DOHH2 (cell line): ENCODE measurements around the gene PXN.
"Not testable (repeated sequence)": the region's sequence is repeated elsewhere in the genome, so short reads cannot be mapped to it uniquely, and the experiment has no call there.

Experiments
- H3F3A ChIP-seq: fragments of 200-600 bp; sonication (generic), shearing (Covaris generic); 2 replicates; pipeline ENCODE4 v1.6.0; 2016; ENCODE audit warnings: antibody characterized with exemption, mild to moderate bottlenecking; ENCODE audit not compliant: control insufficient read depth, insufficient read depth
- H3K27ac ChIP-seq: fragments of 200-600 bp; sonication (generic); 2 replicates; pipeline ENCODE4 v1.5.1; 2014; ENCODE audit warnings: low read depth, mild to moderate bottlenecking, low read length, moderate library complexity
- H3K27me3 ChIP-seq: fragments of 200-600 bp; sonication (generic); 2 replicates; pipeline ENCODE4 v1.6.1; 2014; ENCODE audit warnings: mild to moderate bottlenecking, low read length, mixed read lengths; ENCODE audit not compliant: control insufficient read depth
- H3K36me3 ChIP-seq: fragments of 200-600 bp; sonication (generic); 2 replicates; pipeline ENCODE4 v1.6.1; 2014; ENCODE audit warnings: mild to moderate bottlenecking, low read length, moderate library complexity, mixed read lengths; ENCODE audit not compliant: control insufficient read depth
- H3K4me1 ChIP-seq: fragments of 200-600 bp; sonication (generic); 2 replicates; pipeline ENCODE4 v1.6.1; 2014; ENCODE audit warnings: mild to moderate bottlenecking, low read length, mixed read lengths; ENCODE audit not compliant: control insufficient read depth
- H3K4me2 ChIP-seq: fragments of 200-600 bp; sonication (generic); 2 replicates; pipeline ENCODE4 v1.6.0; 2014; ENCODE audit warnings: mild to moderate bottlenecking, low read length, moderate library complexity
- H3K4me3 ChIP-seq: fragments of 200-600 bp; sonication (generic); 2 replicates; pipeline ENCODE4 v1.5.1; 2014; ENCODE audit warnings: mild to moderate bottlenecking, low read length, mixed read lengths
- H3K79me2 ChIP-seq: fragments of 200-600 bp; sonication (generic); 2 replicates; pipeline ENCODE4 v1.6.1; 2014; ENCODE audit warnings: mild to moderate bottlenecking, low read length, mixed read lengths; ENCODE audit not compliant: control insufficient read depth
- H3K9me2 ChIP-seq: fragments of 200-600 bp; sonication (generic); replicated peaks from 2 replicates; pipeline ENCODE4 v1.6.1; 2014; ENCODE audit warnings: mild to moderate bottlenecking, low read length, mixed read lengths; ENCODE audit not compliant: control insufficient read depth
- H3K9me3 ChIP-seq: fragments of 200-600 bp; sonication (generic); 2 replicates; pipeline ENCODE4 v1.6.1; 2014; ENCODE audit warnings: antibody characterized with exemption, low read length, mixed read lengths; ENCODE audit not compliant: control insufficient read depth, insufficient read depth
- H4K20me1 ChIP-seq: fragments of 200-600 bp; sonication (generic); 2 replicates; pipeline ENCODE4 v1.6.0; 2014; ENCODE audit warnings: low read depth, mild to moderate bottlenecking, antibody characterized with exemption, low read length, moderate library complexity; ENCODE audit not compliant: control insufficient read depth, insufficient read depth
- EZH2phosphoT487 ChIP-seq: fragments of 200-600 bp; sonication (generic); IDR thresholded peaks from 2 replicates; pipeline ENCODE4 v1.6.1; 2017; ENCODE audit warnings: borderline replicate concordance, mild to moderate bottlenecking, antibody characterized with exemption, low read length, moderate library complexity, mixed read lengths
- TF ChIP-seq, protein P1 (sequence below): fragments of 200-600 bp; sonication (generic); IDR thresholded peaks from one replicate; pipeline ENCODE4 v1.5.1; 2014; ENCODE audit warnings: antibody characterized with exemption, mild to moderate bottlenecking, low read depth, low read length; ENCODE audit not compliant: poor library complexity, severe bottlenecking

Gene PXN

DNA sequence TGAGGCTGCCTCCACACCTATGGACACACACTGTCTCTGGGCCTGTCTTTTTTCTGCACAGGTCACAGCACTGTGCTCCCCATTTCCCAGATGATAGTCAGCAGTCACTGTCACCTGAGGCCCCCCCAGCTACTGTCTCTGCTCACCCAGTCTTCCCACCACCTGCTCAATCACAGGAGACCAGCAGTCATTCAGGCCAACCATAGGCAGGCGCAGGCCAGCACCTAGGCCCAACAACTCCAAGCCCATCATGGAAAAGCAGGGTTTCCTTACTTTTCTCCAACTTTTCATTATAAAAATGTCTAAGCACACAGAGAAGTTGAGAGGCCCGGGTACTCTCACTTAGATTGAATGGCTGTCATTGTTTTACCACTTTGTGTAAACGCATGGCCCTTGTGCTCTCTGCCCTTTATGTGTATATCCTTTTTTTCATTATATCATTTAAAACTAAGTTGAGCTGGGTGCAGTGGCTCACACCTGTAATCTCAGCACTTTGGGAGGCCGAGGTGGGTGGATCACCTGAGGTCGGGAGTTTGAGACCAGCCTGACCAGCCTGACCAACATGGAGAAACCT, 7.1 kb downstream of the PXN start:
- H3K9me2 ChIP-seq: no peaks in the 10 kb centered on the region
- 0 out of 2 replicates have a peak, but pooled peaks cover 3% of the 10 kb centered on the region for H3F3A ChIP-seq
- H3K4me2 ChIP-seq: no peak overlapping the region
- no peaks in the 10 kb centered on the region for H3K9me3 ChIP-seq
- no peaks in the 10 kb centered on the region for H3K79me2 ChIP-seq
- no peak overlapping the region for H3K27ac ChIP-seq
- no peaks in the 10 kb centered on the region for H3K36me3 ChIP-seq
- no peaks in the 10 kb centered on the region for H3K4me1 ChIP-seq
- H3K27me3 ChIP-seq: peaks cover 19% of the 10 kb centered on the region
- H3K4me3 ChIP-seq: no peak overlapping the region
- TF ChIP-seq EZH2phosphoT487: no peak
- TF ChIP-seq, protein P1, sequence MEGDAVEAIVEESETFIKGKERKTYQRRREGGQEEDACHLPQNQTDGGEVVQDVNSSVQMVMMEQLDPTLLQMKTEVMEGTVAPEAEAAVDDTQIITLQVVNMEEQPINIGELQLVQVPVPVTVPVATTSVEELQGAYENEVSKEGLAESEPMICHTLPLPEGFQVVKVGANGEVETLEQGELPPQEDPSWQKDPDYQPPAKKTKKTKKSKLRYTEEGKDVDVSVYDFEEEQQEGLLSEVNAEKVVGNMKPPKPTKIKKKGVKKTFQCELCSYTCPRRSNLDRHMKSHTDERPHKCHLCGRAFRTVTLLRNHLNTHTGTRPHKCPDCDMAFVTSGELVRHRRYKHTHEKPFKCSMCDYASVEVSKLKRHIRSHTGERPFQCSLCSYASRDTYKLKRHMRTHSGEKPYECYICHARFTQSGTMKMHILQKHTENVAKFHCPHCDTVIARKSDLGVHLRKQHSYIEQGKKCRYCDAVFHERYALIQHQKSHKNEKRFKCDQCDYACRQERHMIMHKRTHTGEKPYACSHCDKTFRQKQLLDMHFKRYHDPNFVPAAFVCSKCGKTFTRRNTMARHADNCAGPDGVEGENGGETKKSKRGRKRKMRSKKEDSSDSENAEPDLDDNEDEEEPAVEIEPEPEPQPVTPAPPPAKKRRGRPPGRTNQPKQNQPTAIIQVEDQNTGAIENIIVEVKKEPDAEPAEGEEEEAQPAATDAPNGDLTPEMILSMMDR: no peak
- H4K20me1 ChIP-seq: 0 out of 2 replicates have a peak, but pooled peaks cover 1% of the 10 kb centered on the region

DNA sequence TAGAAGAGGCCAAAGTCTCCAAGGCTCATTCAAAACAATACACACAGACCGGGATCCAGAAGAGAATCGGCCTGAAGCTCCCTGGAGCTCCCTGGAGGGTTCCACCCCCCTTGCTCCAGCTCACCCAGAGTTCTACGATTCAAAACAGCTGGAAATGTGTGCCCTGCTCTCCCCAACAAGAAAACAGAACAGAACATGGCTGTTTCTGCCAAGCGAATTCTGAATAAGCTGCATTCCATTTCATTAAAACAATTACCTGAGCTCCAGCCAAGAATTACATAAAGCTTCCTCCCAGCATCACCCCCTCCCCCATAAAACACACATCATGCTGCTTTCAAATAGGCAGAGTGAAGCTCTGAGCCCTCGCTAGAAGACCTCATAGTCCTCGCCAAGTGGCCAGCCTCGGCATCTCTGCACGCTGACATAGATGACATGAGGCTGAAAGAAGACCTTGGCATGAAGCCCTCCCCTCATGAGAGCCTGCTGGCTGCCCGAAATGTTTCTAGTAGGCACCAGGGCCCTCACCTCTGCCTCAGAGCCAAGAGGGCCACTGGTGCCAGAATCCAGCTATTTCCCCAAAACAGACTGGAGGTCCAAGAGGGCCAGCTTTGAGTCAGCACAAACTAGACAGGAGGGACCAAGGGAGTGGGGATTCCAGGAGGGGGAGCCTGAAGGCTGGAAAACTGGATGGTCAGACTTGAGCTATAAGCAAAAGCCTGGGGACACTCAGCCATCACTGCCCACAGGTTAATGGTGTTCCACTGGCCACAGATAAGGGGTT, 8.3 kb downstream of the PXN start:
- H3K9me2 ChIP-seq: no peaks in the 10 kb centered on the region
- H3K4me3 ChIP-seq: no peak overlapping the region
- H3K4me1 ChIP-seq: no peaks in the 10 kb centered on the region
- H3K9me3 ChIP-seq: no peaks in the 10 kb centered on the region
- no peaks in the 10 kb centered on the region for H4K20me1 ChIP-seq
- no peaks in the 10 kb centered on the region for H3F3A ChIP-seq
- H3K27ac ChIP-seq: no peak overlapping the region
- no peaks in the 10 kb centered on the region for H3K36me3 ChIP-seq
- no peak overlapping the region for H3K4me2 ChIP-seq
- no peak for TF ChIP-seq EZH2phosphoT487
- TF ChIP-seq, protein P1: no peak
- H3K27me3 ChIP-seq: peaks cover 7% of the 10 kb centered on the region
- no peaks in the 10 kb centered on the region for H3K79me2 ChIP-seq

DNA sequence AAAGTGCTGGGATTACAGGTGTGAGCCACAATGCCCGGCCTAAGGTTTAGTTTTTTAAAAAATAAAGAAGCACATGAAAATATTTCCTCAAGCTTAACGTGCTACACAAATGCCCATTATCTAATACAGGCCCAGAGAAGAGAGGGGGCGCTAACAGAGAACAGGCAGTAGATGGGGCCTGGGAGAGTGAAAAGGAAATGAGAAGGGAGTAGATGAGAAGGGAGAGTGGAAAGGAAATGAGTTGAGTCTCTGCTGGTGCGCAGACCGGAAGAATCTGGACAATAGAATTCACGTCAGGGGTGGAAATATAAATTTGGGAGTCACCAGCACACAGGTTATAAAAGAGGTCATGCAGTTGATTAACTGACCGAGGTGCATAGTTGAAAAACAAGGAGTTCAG, 10.7 kb downstream of the PXN start:
- Histone ChIP-seq H3K9me3 (no peaks in the 10 kb centered on the region), H3K27ac (no peak overlapping the region), H3K27me3 (no peaks in the 10 kb centered on the region), H3K4me1 (peaks cover 6% of the 10 kb centered on the region), H3K4me2 (no peak overlapping the region), H3K36me3 (no peaks in the 10 kb centered on the region), H3K9me2 (no peaks in the 10 kb centered on the region), H3K4me3 (no peak overlapping the region), H3K79me2 (no peaks in the 10 kb centered on the region), H4K20me1 (no peaks in the 10 kb centered on the region), H3F3A (no peaks in the 10 kb centered on the region)
- TF ChIP-seq, protein P1: no peak
- no peak for TF ChIP-seq EZH2phosphoT487

DNA sequence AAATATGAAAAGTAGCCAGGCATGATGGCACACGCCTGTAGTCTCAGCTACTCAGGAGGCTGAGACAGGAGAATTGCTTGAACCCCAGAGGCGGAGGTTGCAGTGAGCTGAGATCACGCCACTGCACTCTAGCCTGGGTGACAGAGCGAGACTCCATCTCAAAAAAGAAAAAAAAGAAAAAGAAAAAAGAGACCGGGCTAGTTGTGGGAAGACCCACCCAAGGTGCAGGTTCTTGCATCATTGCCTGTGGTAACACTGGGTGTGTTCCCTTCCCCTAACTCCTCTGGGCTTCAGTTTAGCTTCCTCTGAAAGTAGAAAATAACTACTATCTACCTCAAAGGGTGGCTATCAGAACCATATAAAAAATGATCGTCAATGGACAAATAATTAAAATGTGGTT, 12.2 kb downstream of the PXN start:
- not testable (repeated sequence) for H3K9me2 ChIP-seq, H3K36me3 ChIP-seq, H3F3A ChIP-seq, H3K27ac ChIP-seq, H3K4me2 ChIP-seq, H3K27me3 ChIP-seq, H3K4me3 ChIP-seq, H4K20me1 ChIP-seq, H3K79me2 ChIP-seq, H3K4me1 ChIP-seq, H3K9me3 ChIP-seq
